HG02870 (cell line): ENCODE results near the gene SMG6.
"Not testable (repeated sequence)": the region's sequence is repeated elsewhere in the genome, so short reads cannot be mapped to it uniquely, and the experiment has no call there.

Experiments used
- ATAC-seq: cut with Tn5 transposase; IDR thresholded peaks from one replicate; pipeline ENCODE4 v1.9.1; 2021; ENCODE audit warnings: mild to moderate bottlenecking, moderate library complexity; ENCODE audit not compliant: unreplicated experiment

SMG6 gene

GRCh38 chr17:2016494-2016893 is 287.1 kb downstream of the SMG6 start:
- ATAC-seq: no peak

GRCh38 chr17:2015314-2015713 is 288.3 kb downstream of the SMG6 start:
- ATAC-seq: no peak

- ATAC-seq: no peak
These were observed 289.6 kb downstream of the SMG6 start for GRCh38 chr17:2013994-2014317.

GRCh38 chr17:2013220-2013993 is 290.2 kb downstream of the SMG6 start:
- not testable (repeated sequence) for ATAC-seq

GRCh38 chr17:2012499-2012898 is 291.1 kb downstream of the SMG6 start:
- ATAC-seq: no peak

- ATAC-seq: no peak
These were observed 291.9 kb downstream of the SMG6 start for GRCh38 chr17:2011411-2012371.
